PC-3 (cell line): Measurements from ENCODE around the gene TBC1D8.

Experiments used
- CTCF ChIP-seq: fragments of 300-600 bp; sonication (generic); conservative IDR thresholded peaks from 2 replicates; pipeline ENCODE4 v1.5.1; 2017; ENCODE audit warnings: antibody characterized with exemption, low read depth, mild to moderate bottlenecking, low read length
- EZH2 ChIP-seq: fragments of 300-600 bp; sonication (generic); IDR thresholded peaks from one replicate; pipeline ENCODE4 v1.6.1; 2017; ENCODE audit warnings: antibody characterized with exemption, mild to moderate bottlenecking, low read length; ENCODE audit not compliant: unreplicated experiment

- no peak for TF ChIP-seq CTCF
- TF ChIP-seq EZH2, result no peak
Measured at GRCh38 chr2:100997509-100998234, 153.5 kb downstream of the TBC1D8 start.
